Neuronal stem cell (in vitro differentiated cells): ENCODE data around the gene MSLN.

Experiments
- DNase-seq: peaks from one replicate; pipeline ENCODE4 v3.0.0-alpha.2; 2013; ENCODE audit warnings: low spot score
- H2AFZ ChIP-seq: one replicate; pipeline ENCODE4 v1.6.1; 2013; ENCODE audit warnings: mild to moderate bottlenecking, low read length, inconsistent platforms
- H2AK5ac ChIP-seq: 2 replicates; pipeline ENCODE4 v1.6.1; 2013; ENCODE audit warnings: low read depth, mild to moderate bottlenecking, inconsistent platforms, low read length, moderate library complexity, mixed read lengths
- H2BK120ac ChIP-seq: 2 replicates; pipeline ENCODE4 v1.6.1; 2013; ENCODE audit warnings: low read depth, mild to moderate bottlenecking, inconsistent platforms, low read length, moderate library complexity, mixed read lengths
- H2BK12ac ChIP-seq: one replicate; pipeline ENCODE4 v1.6.1; 2013; ENCODE audit warnings: low read length, inconsistent platforms
- H2BK15ac ChIP-seq: 2 replicates; pipeline ENCODE4 v1.6.1; 2013; ENCODE audit warnings: mild to moderate bottlenecking, low read length, inconsistent platforms, mixed read lengths
- H2BK5ac ChIP-seq: one replicate; pipeline ENCODE4 v1.6.1; 2013; ENCODE audit warnings: inconsistent platforms, mild to moderate bottlenecking, low read length, moderate library complexity
- H3K14ac ChIP-seq: one replicate; pipeline ENCODE4 v1.6.1; 2013; ENCODE audit warnings: low read length, inconsistent platforms
- H3K18ac ChIP-seq: 2 replicates; pipeline ENCODE4 v1.6.1; 2013; ENCODE audit warnings: low read length, inconsistent platforms
- H3K23ac ChIP-seq: 2 replicates; pipeline ENCODE4 v1.6.1; 2013; ENCODE audit warnings: low read depth, mild to moderate bottlenecking, mixed read lengths, low read length, inconsistent platforms; ENCODE audit not compliant: poor library complexity
- H3K27ac ChIP-seq: replicated peaks from 3 replicates; pipeline ENCODE4 v1.5.1; 2013; ENCODE audit warnings: low read length, inconsistent platforms
- H3K27me3 ChIP-seq, 3 experiments: 2 replicates each; pipeline ENCODE4 v1.6.1; 2013; ENCODE audit warnings: low read length in 3 of 3, mild to moderate bottlenecking in 2 of 3, inconsistent platforms in 1 of 3, low read depth in 1 of 3, mixed read lengths in 1 of 3, moderate library complexity in 1 of 3; ENCODE audit not compliant: control insufficient read depth in 3 of 3, insufficient read depth in 3 of 3
- H3K36me3 ChIP-seq, 2 donors: replicated peaks in 1 of 2; 2 replicates each; pipeline ENCODE4 v1.6.1; 2013; ENCODE audit warnings: low read length in 2 of 2; ENCODE audit not compliant: control insufficient read depth in 2 of 2, insufficient read depth in 2 of 2
- H3K4ac ChIP-seq: 2 replicates; pipeline ENCODE4 v1.6.1; 2013; ENCODE audit warnings: inconsistent platforms, mild to moderate bottlenecking, low read length, moderate library complexity
- H3K4me1 ChIP-seq, 2 donors: 1 replicate in 1 of 2; 2 replicates in 1 of 2; pipeline ENCODE4 v1.6.1; 2013; ENCODE audit warnings: low read length in 2 of 2, low read depth in 1 of 2; ENCODE audit not compliant: control insufficient read depth in 2 of 2, insufficient read depth in 1 of 2
- H3K4me2 ChIP-seq: one replicate; pipeline ENCODE4 v1.6.1; 2013; ENCODE audit warnings: mild to moderate bottlenecking, low read length, inconsistent platforms; ENCODE audit not compliant: insufficient read depth, poor library complexity, severe bottlenecking
- H3K4me3 ChIP-seq, 2 donors: 2 replicates each; pipeline ENCODE4 v1.5.1; 2013; ENCODE audit warnings: low read length in 2 of 2, mild to moderate bottlenecking in 2 of 2, inconsistent platforms in 1 of 2, moderate library complexity in 1 of 2
- H3K79me1 ChIP-seq: one replicate; pipeline ENCODE4 v1.6.1; 2013; ENCODE audit warnings: low read depth, mild to moderate bottlenecking, inconsistent platforms, low read length, moderate library complexity
- H3K9ac ChIP-seq: one replicate; pipeline ENCODE4 v1.6.1; 2013; ENCODE audit warnings: mild to moderate bottlenecking, low read depth, low read length, inconsistent platforms; ENCODE audit not compliant: poor library complexity
- H3K9me3 ChIP-seq, 2 donors: replicated peaks in 1 of 2; 2 replicates each; pipeline versions ENCODE3 to v1.6.1; 2013; ENCODE audit warnings: low read length in 2 of 2, mild to moderate bottlenecking in 2 of 2, inconsistent platforms in 1 of 2, low read depth in 1 of 2, mixed read lengths in 1 of 2, moderate library complexity in 1 of 2; ENCODE audit not compliant: control insufficient read depth in 2 of 2, insufficient read depth in 1 of 2
- H4K8ac ChIP-seq: one replicate; pipeline ENCODE4 v1.6.1; 2013; ENCODE audit warnings: low read depth, mild to moderate bottlenecking, inconsistent platforms, low read length, moderate library complexity
- H4K91ac ChIP-seq: one replicate; pipeline ENCODE4 v1.6.1; 2013; ENCODE audit warnings: low read length, low read depth, mild to moderate bottlenecking, inconsistent platforms; ENCODE audit not compliant: poor library complexity
- WGBS, 2 donors: extraction: QIAGEN DNeasy Blood & Tissue Kit; methylation state at CpG; one replicate each; pipeline ENCODE4 v1.1.7; 2013; ENCODE audit warnings: missing lambda C conversion rate in 2 of 2, mixed read lengths in 1 of 2; ENCODE audit not compliant: insufficient read length in 2 of 2, insufficient replicate concordance in 1 of 2; ENCODE audit errors: extremely low coverage in 2 of 2; 5-methylcytosine and 5-hydroxymethylcytosine counted together

The MSLN gene

GRCh38 chr16:801584-802363, 41.2 kb downstream of the MSLN start:
- Histone ChIP-seq H3K4me1 (peaks cover 13 to 15% of the 10 kb centered on the region in 2 donors), H3K36me3 (peaks cover 4 to 10% of the 10 kb centered on the region in 2 donors), H3K27ac (no peak overlapping the region), H3K23ac (peak overlapping the region; percentile 29), H3K18ac (peak overlapping the region; percentile 57), H2BK5ac (peak overlapping the region; percentile 39), H3K14ac (peak overlapping the region; percentile 21), H2BK120ac (no peak overlapping the region), H4K91ac (no peak overlapping the region), H3K27me3 (peaks cover 0 to 40% (median 13%) of the 10 kb centered on the region in 3 experiments), H2BK12ac (peak overlapping the region; percentile 73), H4K8ac (peak overlapping the region; percentile 65), H3K9ac (peak overlapping the region; percentile 21), H3K4me3 (no peak overlapping the region), H3K79me1 (peaks cover 2% of the 10 kb centered on the region), H3K9me3 (peaks cover 0 to 2% of the 10 kb centered on the region in 2 donors), H3K4ac (peak overlapping the region; percentile 23), H2AK5ac (peak overlapping the region; percentile 89), H2AFZ (no peak overlapping the region), H2BK15ac (peak overlapping the region; percentile 78), H3K4me2 (no peak overlapping the region)
- no CpG with 5 or more reads among the region's 22 CpGs for WGBS, 2 donors
- no peak for DNase-seq

- Histone ChIP-seq H2BK120ac (no peak overlapping the region), H3K27me3 (peaks cover 0 to 40% (median 13%) of the 10 kb centered on the region in 3 experiments), H2BK12ac (no peak overlapping the region), H3K4ac (no peak overlapping the region), H3K27ac (no peak overlapping the region), H2AFZ (no peak overlapping the region), H3K14ac (peak overlapping the region; percentile 75), H2AK5ac (peak overlapping the region; percentile 79), H3K4me2 (no peak overlapping the region), H4K8ac (no peak overlapping the region), H3K79me1 (peaks cover 4% of the 10 kb centered on the region), H4K91ac (no peak overlapping the region), H3K9me3 (peaks cover 0 to 2% of the 10 kb centered on the region in 2 donors), H3K4me3 (peak overlapping the region in 1 of 2 donors; percentile 61), H3K36me3 (peaks cover 2 to 5% of the 10 kb centered on the region in 2 donors), H3K9ac (no peak overlapping the region), H3K18ac (no peak overlapping the region), H2BK15ac (peak overlapping the region; percentile 88), H3K23ac (peak overlapping the region; percentile 67), H3K4me1 (peaks cover 13 to 15% of the 10 kb centered on the region in 2 donors), H2BK5ac (peak overlapping the region; percentile 39)
- WGBS, 2 donors = no CpG with 5 or more reads among the region's 7 CpGs
- no peak for DNase-seq
Measured at GRCh38 chr16:802461-802860, 41.9 kb downstream of the MSLN start.

DNA sequence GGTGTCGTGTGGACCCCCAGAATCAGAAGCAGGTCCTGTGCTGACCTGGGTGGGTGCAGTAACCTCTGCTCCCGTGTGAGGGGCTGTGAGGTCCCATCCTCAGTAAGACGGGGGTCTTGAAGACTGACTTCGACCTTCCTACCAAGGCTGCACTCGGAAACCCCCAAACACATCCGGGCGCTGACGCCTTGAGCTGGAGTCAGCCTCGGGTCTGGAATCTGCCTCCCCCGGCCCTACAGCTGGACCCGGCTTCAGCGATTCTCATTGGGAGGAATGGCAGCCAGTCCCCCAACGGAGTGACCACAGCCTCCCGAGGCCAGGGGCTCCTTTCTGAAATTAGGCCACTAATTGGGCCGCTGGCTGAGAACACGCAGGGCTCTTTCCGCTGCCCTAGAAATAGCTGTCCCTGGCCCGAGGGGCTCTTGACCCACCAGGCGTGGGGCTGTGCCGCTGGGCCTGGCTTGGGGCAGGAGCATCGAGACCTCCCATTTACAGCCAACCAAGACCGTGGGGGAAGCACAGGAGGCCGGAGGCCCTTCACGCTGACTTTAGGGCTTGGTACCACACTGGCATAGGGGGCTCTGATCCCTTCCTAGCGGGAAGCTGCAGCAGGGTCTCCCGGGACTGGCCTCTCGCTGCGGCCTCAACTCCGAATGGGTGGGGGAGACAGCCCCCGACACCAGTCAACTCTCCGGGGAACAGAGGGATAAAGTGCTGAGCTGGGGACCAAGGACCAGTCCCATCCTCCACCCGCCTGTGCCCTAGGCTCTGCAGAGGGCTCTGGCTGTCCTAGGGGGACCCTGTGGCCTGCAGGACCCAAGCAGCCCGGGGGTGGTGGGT, 42.6 kb downstream of the MSLN start:
- Histone ChIP-seq H4K91ac (no peak overlapping the region), H3K27ac (no peak overlapping the region), H3K4me3 (peak overlapping the region in 1 of 2 donors; percentile 9), H3K18ac (peak overlapping the region; percentile 64), H4K8ac (no peak overlapping the region), H2AK5ac (peak overlapping the region; percentile 79), H3K27me3 (peaks cover 0 to 40% (median 13%) of the 10 kb centered on the region in 3 experiments), H2AFZ (no peak overlapping the region), H2BK15ac (peak overlapping the region; percentile 88), H3K14ac (no peak overlapping the region), H3K4ac (no peak overlapping the region), H2BK5ac (no peak overlapping the region), H3K23ac (peak overlapping the region; percentile 67), H3K79me1 (peaks cover 5% of the 10 kb centered on the region), H3K4me1 (peaks cover 13 to 15% of the 10 kb centered on the region in 2 donors), H3K36me3 (no peaks in the 10 kb centered on the region), H2BK120ac (no peak overlapping the region), H2BK12ac (peak overlapping the region; percentile 41), H3K9me3 (no peaks in the 10 kb centered on the region), H3K9ac (no peak overlapping the region), H3K4me2 (no peak overlapping the region)
- no peak for DNase-seq
- WGBS, 2 donors = no CpG with 5 or more reads among the region's 33 CpGs

GRCh38 chr16:803754-804080, 43.2 kb downstream of the MSLN start:
- Histone ChIP-seq H3K9me3 (peaks cover 0 to 3% of the 10 kb centered on the region in 2 donors), H2BK5ac (no peak overlapping the region), H3K27me3 (peaks cover 0 to 40% (median 13%) of the 10 kb centered on the region in 3 experiments), H3K14ac (no peak overlapping the region), H3K36me3 (no peaks in the 10 kb centered on the region), H2AK5ac (no peak overlapping the region), H3K4ac (no peak overlapping the region), H4K91ac (no peak overlapping the region), H4K8ac (no peak overlapping the region), H3K4me3 (no peak overlapping the region), H2BK120ac (no peak overlapping the region), H3K27ac (no peak overlapping the region), H3K4me1 (peaks cover 13 to 15% of the 10 kb centered on the region in 2 donors), H3K18ac (no peak overlapping the region), H3K4me2 (no peak overlapping the region), H3K9ac (no peak overlapping the region), H2BK12ac (no peak overlapping the region), H3K79me1 (peaks cover 5% of the 10 kb centered on the region), H3K23ac (peak overlapping the region; percentile 65), H2BK15ac (peak overlapping the region; percentile 37), H2AFZ (no peak overlapping the region)
- DNase-seq = no peak
- WGBS, 2 donors = no CpG with 5 or more reads among the region's 8 CpGs
